IMR-90 (cell line): ENCODE results near the gene MOB2. TPM values are rescaled to one million over a fixed set of nuclear protein-coding genes. Genes with fewer than 3 reads are reported as not detected.

Experiments
- ATAC-seq: fragments of 200-7000 bp; cut with Tn5 transposase; 2 replicates; pipeline ENCODE4 v1.9.1; 2020; ENCODE audit warnings: low read depth, mild to moderate bottlenecking, moderate library complexity
- BruUV-seq: library from RNA; stranded (reverse); fragments of 400-500 nt; replicated peaks from 2 replicates; lab custom pipeline; 2021; lab: Mats Ljungman, UMichigan
- CTCF ChIA-PET: fragments of 300-600 bp; formaldehyde crosslinking; extraction: SDS; loops from one replicate; lab custom pipeline; 2021; ENCODE audit warnings: antibody characterized with exemption; lab: Yijun Ruan, JAX
- POLR2A ChIA-PET: fragments of 300-600 bp; sonication (Branson Sonifier 250); formaldehyde crosslinking; loops from one replicate; lab custom pipeline; 2022; ENCODE audit warnings: antibody characterized with exemption; ENCODE audit not compliant: unreplicated experiment; lab: Charles Lee
- DNase-seq: peaks from one replicate; pipeline ENCODE4 v3.0.0; 2013
- H2AFZ ChIP-seq: replicated peaks from 2 replicates; pipeline ENCODE3; 2013; ENCODE audit warnings: low read length, mild to moderate bottlenecking; ENCODE audit not compliant: poor library complexity
- H2AK5ac ChIP-seq: 2 replicates; pipeline ENCODE4 v1.6.1; 2013; ENCODE audit warnings: low read depth, low read length, inconsistent platforms
- H2AK9ac ChIP-seq: replicated peaks from 2 replicates; pipeline ENCODE3; 2013; ENCODE audit warnings: mild to moderate bottlenecking, low read depth, low read length, moderate library complexity; ENCODE audit not compliant: poor library complexity
- H2BK120ac ChIP-seq: 2 replicates; pipeline ENCODE4 v1.6.1; 2013; ENCODE audit warnings: low read depth, low read length, inconsistent platforms
- H2BK15ac ChIP-seq: 3 replicates; pipeline ENCODE4 v1.6.1; 2013; ENCODE audit warnings: low read depth, low read length, inconsistent platforms
- H2BK20ac ChIP-seq: 2 replicates; pipeline ENCODE4 v1.6.1; 2013; ENCODE audit warnings: low read depth, mild to moderate bottlenecking, inconsistent platforms, low read length, moderate library complexity
- H2BK5ac ChIP-seq: 2 replicates; pipeline ENCODE4 v1.6.1; 2013; ENCODE audit warnings: mild to moderate bottlenecking, low read depth, low read length, inconsistent platforms; ENCODE audit not compliant: poor library complexity, severe bottlenecking
- H3K14ac ChIP-seq: replicated peaks from 2 replicates; pipeline ENCODE4 v1.6.1; 2013; ENCODE audit warnings: low read depth, low read length, inconsistent platforms
- H3K18ac ChIP-seq: 2 replicates; pipeline ENCODE4 v1.6.1; 2013; ENCODE audit warnings: low read depth, low read length, control low read depth
- H3K23ac ChIP-seq: 2 replicates; pipeline ENCODE4 v1.6.1; 2013; ENCODE audit warnings: low read depth, low read length, inconsistent platforms
- H3K27ac ChIP-seq: 2 replicates; pipeline ENCODE4 v1.5.1; 2013; ENCODE audit warnings: mild to moderate bottlenecking, control low read depth, low read length; ENCODE audit not compliant: insufficient read depth
- H3K27me3 ChIP-seq: 2 replicates; pipeline ENCODE4 v1.6.1; 2013; ENCODE audit warnings: low read length; ENCODE audit not compliant: control insufficient read depth, insufficient read depth
- H3K36me3 ChIP-seq: 2 replicates; pipeline ENCODE4 v1.6.1; 2013; ENCODE audit warnings: low read length, mixed read lengths; ENCODE audit not compliant: control insufficient read depth, insufficient read depth
- H3K4ac ChIP-seq: 2 replicates; pipeline ENCODE4 v1.6.1; 2013; ENCODE audit warnings: low read depth, low read length, inconsistent platforms
- H3K4me1 ChIP-seq: 2 replicates; pipeline ENCODE4 v1.6.1; 2013; ENCODE audit warnings: low read length, mixed read lengths; ENCODE audit not compliant: control insufficient read depth, insufficient read depth
- H3K4me2 ChIP-seq: 2 replicates; pipeline ENCODE4 v1.6.1; 2013; ENCODE audit warnings: low read depth, mild to moderate bottlenecking, control low read depth, low read length, moderate library complexity
- H3K4me3 ChIP-seq: 2 replicates; pipeline ENCODE4 v1.5.1; 2013; ENCODE audit warnings: low read depth, mild to moderate bottlenecking, control low read depth, low read length, moderate library complexity; ENCODE audit not compliant: insufficient read depth
- H3K56ac ChIP-seq: 2 replicates; pipeline ENCODE4 v1.6.1; 2013; ENCODE audit warnings: low read length, inconsistent platforms; ENCODE audit not compliant: insufficient read depth; ENCODE audit errors: extremely low read depth
- H3K79me1 ChIP-seq, 2 experiments: 2 replicates each; pipeline ENCODE4 v1.6.1; 2013; ENCODE audit warnings: low read length in 2 of 2, inconsistent platforms in 1 of 2, low read depth in 1 of 2
- H3K9ac ChIP-seq: 2 replicates; pipeline ENCODE4 v1.6.1; 2013; ENCODE audit warnings: low read depth, low read length, control low read depth
- H3K9me1 ChIP-seq: 2 replicates; pipeline ENCODE4 v1.6.1; 2013; ENCODE audit warnings: low read length, inconsistent platforms; ENCODE audit not compliant: insufficient read depth
- H3K9me3 ChIP-seq: 2 replicates; pipeline ENCODE4 v1.6.1; 2013; ENCODE audit warnings: low read length; ENCODE audit not compliant: control insufficient read depth, insufficient read depth
- H4K20me1 ChIP-seq: 2 replicates; pipeline ENCODE4 v1.6.1; 2013; ENCODE audit warnings: low read length, inconsistent platforms; ENCODE audit not compliant: insufficient read depth
- H4K5ac ChIP-seq: 2 replicates; pipeline ENCODE4 v1.6.1; 2013; ENCODE audit warnings: mild to moderate bottlenecking, low read depth, low read length, control low read depth
- H4K8ac ChIP-seq, 2 experiments: 2 replicates each; pipeline ENCODE4 v1.6.1; 2013; ENCODE audit warnings: low read depth in 2 of 2, low read length in 2 of 2, control low read depth in 1 of 2, inconsistent platforms in 1 of 2
- H4K91ac ChIP-seq: 2 replicates; pipeline ENCODE4 v1.6.1; 2013; ENCODE audit warnings: low read depth, low read length, inconsistent platforms; ENCODE audit not compliant: insufficient read depth
- BHLHE40 ChIP-seq: fragments of 150-350 bp; IDR thresholded peaks from 2 replicates; pipeline ENCODE4 v1.6.1; 2016; ENCODE audit warnings: mild to moderate bottlenecking, low read depth, low read length
- FOS ChIP-seq: fragments of 150-350 bp; IDR thresholded peaks from 2 replicates; pipeline ENCODE4 v1.6.1; 2016; ENCODE audit warnings: low read depth, low read length
- MAZ ChIP-seq: IDR thresholded peaks from 2 replicates; pipeline ENCODE4 v1.6.1; 2012; ENCODE audit warnings: low read depth, mild to moderate bottlenecking, low read length, improper control_type of control experiment, moderate library complexity, borderline replicate concordance
- NFE2L2 ChIP-seq: fragments of 150-350 bp; IDR thresholded peaks from 2 replicates; pipeline ENCODE4 v1.6.1; 2016; ENCODE audit warnings: low read depth, mild to moderate bottlenecking, low read length
- RAD21 ChIP-seq: IDR thresholded peaks from 2 replicates; pipeline ENCODE4 v1.6.1; 2012; ENCODE audit warnings: low read length, improper control_type of control experiment
- RCOR1 ChIP-seq: IDR thresholded peaks from 2 replicates; pipeline ENCODE4 v1.6.1; 2012; ENCODE audit warnings: mild to moderate bottlenecking, low read length, improper control_type of control experiment; ENCODE audit not compliant: insufficient replicate concordance
- RFX5 ChIP-seq: IDR thresholded peaks from 2 replicates; pipeline ENCODE4 v1.8.0; 2012; ENCODE audit warnings: low read depth, mild to moderate bottlenecking, low read length, moderate library complexity
- SMC3 ChIP-seq: fragments of 150-350 bp; IDR thresholded peaks from 2 replicates; pipeline ENCODE4 v1.6.1; 2016; ENCODE audit warnings: low read depth, mild to moderate bottlenecking, antibody characterized with exemption, low read length, moderate library complexity
- WGBS, 2 experiments: methylation state at CpG; one replicate each; pipeline versions ENCODE4 v1.1.5 to v1.1.7; 2013; ENCODE audit warnings: missing lambda C conversion rate in 2 of 2; ENCODE audit not compliant: insufficient read length in 1 of 2; ENCODE audit errors: extremely low coverage in 2 of 2; 5-methylcytosine and 5-hydroxymethylcytosine counted together
- dilution Hi-C: fragments of 300-500 bp; cut with HindIII; formaldehyde crosslinking; loops from one replicate; pipeline ENCODE4 v1.14.3; 2018; ENCODE audit warnings: low sequenced_read_pairs; ENCODE audit not compliant: unreplicated experiment
- in situ Hi-C: fragments of 300-500 bp; cut with MboI; formaldehyde crosslinking; loops from 3 replicates; pipeline ENCODE4 v1.14.3; 2019; ENCODE audit warnings: low sequenced_read_pairs, inconsistent platforms, mixed read lengths
- intact Hi-C: fragments of 100-400 bp; cut with micrococcal nuclease; formaldehyde crosslinking; loops from 2 replicates; pipeline ENCODE4 v1.10.0; 2022
- polyA plus RNA-seq, 3 experiments: library from polyadenylated mRNA; depleted of rRNA; stranded (reverse); fragments of >200 nt; gene quantifications; 2 replicates each; pipeline ENCODE4 v1.2.3, GENCODE V29; 2012; ENCODE audit warnings: low replicate concordance in 1 of 3
- total RNA-seq: library from RNA; depleted of rRNA; stranded (reverse); fragments of >200 nt; gene quantifications from 2 replicates; pipeline ENCODE4 v1.2.3, GENCODE V29; 2012
- TF ChIP-seq, protein P1 (sequence below): fragments of 150-350 bp; IDR thresholded peaks from 2 replicates; pipeline ENCODE4 v1.6.1; 2017; ENCODE audit warnings: mild to moderate bottlenecking, antibody characterized with exemption, low read length, low read depth
- TF ChIP-seq, protein P2 (sequence below): fragments of 150-350 bp; IDR thresholded peaks from 2 replicates; pipeline ENCODE4 v1.6.1; 2016; ENCODE audit warnings: low read depth, mild to moderate bottlenecking, low read length, moderate library complexity, borderline replicate concordance

The MOB2 gene
- total and polyA plus RNA-seq, 2 of the 4 experiments (the other 2 are of a cell fraction) = 23.7 to 36.2 TPM

DNA sequence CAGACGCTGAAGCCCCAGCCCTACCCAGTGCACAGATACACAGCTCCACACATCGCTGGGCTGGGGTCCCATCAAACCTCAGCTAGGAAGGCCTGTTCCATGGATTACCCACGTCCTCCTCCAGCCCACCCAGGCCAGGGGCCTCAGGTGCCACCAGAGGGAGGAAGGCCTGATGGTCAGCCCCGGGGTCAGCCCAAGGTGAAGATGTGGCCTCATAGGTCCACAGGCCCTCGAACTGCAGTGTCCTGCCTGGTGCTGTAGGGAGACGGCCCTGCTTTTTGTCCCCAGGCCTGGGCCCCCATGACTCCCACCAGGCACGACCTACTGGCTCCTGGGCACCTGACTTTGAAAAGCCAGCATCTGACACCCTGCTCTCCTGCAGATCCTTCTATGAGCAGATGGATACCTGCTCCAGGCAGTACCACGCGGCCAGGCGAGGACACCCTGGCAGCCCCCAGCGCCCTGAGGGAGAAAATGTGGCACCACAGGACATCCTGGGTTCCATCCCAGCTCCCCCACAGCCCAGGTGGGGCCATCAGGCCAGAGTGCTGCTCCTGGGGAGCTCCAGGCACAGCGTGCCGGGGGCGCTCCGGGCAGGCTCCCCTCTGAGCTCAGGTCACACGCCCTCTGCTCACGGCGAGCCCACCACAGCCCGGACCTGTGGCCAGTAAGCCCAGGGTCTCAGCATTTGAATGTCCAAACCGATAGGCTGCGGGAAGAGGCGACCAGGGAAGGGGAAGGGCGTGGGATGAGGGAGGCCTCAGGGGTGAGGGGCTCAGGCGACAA, 15.8 kb upstream of the MOB2 start:
- Histone ChIP-seq H3K4me3 (no peak overlapping the region), H4K5ac (no peak overlapping the region), H3K14ac (no peak overlapping the region), H3K36me3 (peaks cover 4% of the 10 kb centered on the region), H4K91ac (no peak overlapping the region), H2BK15ac (no peak overlapping the region), H3K27me3 (no peaks in the 10 kb centered on the region), H4K20me1 (peaks cover 91% of the 10 kb centered on the region), H3K23ac (no peak overlapping the region), H3K9me3 (no peaks in the 10 kb centered on the region), H3K18ac (no peak overlapping the region), H3K4me2 (no peak overlapping the region), H2BK120ac (no peak overlapping the region), H2AFZ (no peak overlapping the region), H4K8ac (no peak overlapping the region), H3K4ac (no peak overlapping the region), H3K4me1 (no peaks in the 10 kb centered on the region; the same call in 1 of the 2 replicates), H3K9me1 (peaks cover 11% of the 10 kb centered on the region), H2AK9ac (no peak overlapping the region), H3K27ac (no peak overlapping the region), H2BK5ac (no peak overlapping the region), H3K9ac (no peak overlapping the region), H2AK5ac (no peak overlapping the region), H3K79me1 (peaks cover 32 to 85% of the 10 kb centered on the region in 2 experiments), H3K56ac (no peak overlapping the region), H2BK20ac (no peak overlapping the region)
- in situ Hi-C loops = loop anchor here (25.0 kb wide), 1 partner anchor 290 kb away; the partner anchor contains the start of gene MUC5B
- no TSS peak for BruUV-seq
- ChIA-PET POLR2A (no interaction called here), CTCF (no interaction called here)
- DNase-seq (no peak), ATAC-seq (no peak)
- intact Hi-C loops = no loop called here
- dilution Hi-C loops = no loop called here
- WGBS, 2 experiments = 32% methylated on average over 5 of the region's 24 CpGs; no CpG with 5 or more reads in 1 of the 2 experiments
- TF ChIP-seq FOS = no peak
- TF ChIP-seq, protein P1, sequence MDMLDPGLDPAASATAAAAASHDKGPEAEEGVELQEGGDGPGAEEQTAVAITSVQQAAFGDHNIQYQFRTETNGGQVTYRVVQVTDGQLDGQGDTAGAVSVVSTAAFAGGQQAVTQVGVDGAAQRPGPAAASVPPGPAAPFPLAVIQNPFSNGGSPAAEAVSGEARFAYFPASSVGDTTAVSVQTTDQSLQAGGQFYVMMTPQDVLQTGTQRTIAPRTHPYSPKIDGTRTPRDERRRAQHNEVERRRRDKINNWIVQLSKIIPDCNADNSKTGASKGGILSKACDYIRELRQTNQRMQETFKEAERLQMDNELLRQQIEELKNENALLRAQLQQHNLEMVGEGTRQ = no peak
- TF ChIP-seq MAZ = no peak
- no peak for TF ChIP-seq RCOR1
- no peak for TF ChIP-seq RAD21
- no peak for TF ChIP-seq RFX5
- TF ChIP-seq, protein P2, sequence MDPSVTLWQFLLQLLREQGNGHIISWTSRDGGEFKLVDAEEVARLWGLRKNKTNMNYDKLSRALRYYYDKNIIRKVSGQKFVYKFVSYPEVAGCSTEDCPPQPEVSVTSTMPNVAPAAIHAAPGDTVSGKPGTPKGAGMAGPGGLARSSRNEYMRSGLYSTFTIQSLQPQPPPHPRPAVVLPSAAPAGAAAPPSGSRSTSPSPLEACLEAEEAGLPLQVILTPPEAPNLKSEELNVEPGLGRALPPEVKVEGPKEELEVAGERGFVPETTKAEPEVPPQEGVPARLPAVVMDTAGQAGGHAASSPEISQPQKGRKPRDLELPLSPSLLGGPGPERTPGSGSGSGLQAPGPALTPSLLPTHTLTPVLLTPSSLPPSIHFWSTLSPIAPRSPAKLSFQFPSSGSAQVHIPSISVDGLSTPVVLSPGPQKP = no peak
- no peak for TF ChIP-seq NFE2L2
- no peak for TF ChIP-seq SMC3
- TF ChIP-seq BHLHE40 = no peak
